PC-9 (cell line): ENCODE data around the gene RUFY4. TPM values are rescaled to one million over a fixed set of nuclear protein-coding genes. Genes with fewer than 3 reads are reported as not detected.
"Not testable (repeated sequence)": the region's sequence is repeated elsewhere in the genome, so short reads cannot be mapped to it uniquely, and the experiment has no call there.

Experiments
- BruUV-seq: library from RNA; stranded (reverse); fragments of 400-500 nt; replicated peaks from 2 replicates; lab custom pipeline; 2021; lab: Mats Ljungman, UMichigan
- CTCF ChIA-PET: fragments of 300-600 bp; sonication (Branson Sonifier 250); formaldehyde crosslinking; loops from one replicate; lab custom pipeline; 2022; ENCODE audit warnings: antibody characterized with exemption; lab: Charles Lee
- POLR2A ChIA-PET: fragments of 300-600 bp; sonication (Branson Sonifier 250); formaldehyde crosslinking; loops from one replicate; lab custom pipeline; 2022; ENCODE audit warnings: antibody characterized with exemption; ENCODE audit not compliant: unreplicated experiment; lab: Charles Lee
- DNase-seq, 2 experiments: peaks; one replicate each; pipeline versions ENCODE4 v3.0.0 to v3.0.0-alpha.2; 2015 to 2022; ENCODE audit warnings: mixed read lengths in 1 of 2
- H2AFZ ChIP-seq: fragments of 200-600 bp; sonication (generic); 2 replicates; pipeline ENCODE4 v1.8.1; 2017; ENCODE audit warnings: antibody characterized with exemption
- H3F3A ChIP-seq: fragments of 200-600 bp; sonication (generic); 2 replicates; pipeline ENCODE4 v1.8.1; 2017; ENCODE audit warnings: antibody characterized with exemption, mild to moderate bottlenecking, low read depth; ENCODE audit not compliant: insufficient read depth
- H3K27ac ChIP-seq: fragments of 200-600 bp; sonication (generic); 2 replicates; pipeline ENCODE4 v1.6.1; 2016; ENCODE audit warnings: mixed run types
- H3K27me3 ChIP-seq: fragments of 200-600 bp; sonication (generic); 2 replicates; pipeline ENCODE4 v1.6.1; 2016; ENCODE audit warnings: low read depth, mixed run types; ENCODE audit not compliant: insufficient read depth
- H3K36me3 ChIP-seq: fragments of 200-600 bp; sonication (generic); 2 replicates; pipeline ENCODE4 v1.6.1; 2016; ENCODE audit warnings: low read depth, mixed run types
- H3K4me1 ChIP-seq: fragments of 200-600 bp; sonication (generic); replicated peaks from 2 replicates; pipeline ENCODE4 v1.6.1; 2016; ENCODE audit warnings: mixed run types; ENCODE audit not compliant: insufficient read depth
- H3K4me2 ChIP-seq: fragments of 200-600 bp; sonication (generic); 2 replicates; pipeline ENCODE4 v1.6.1; 2017; ENCODE audit warnings: mixed run types
- H3K4me3 ChIP-seq: fragments of 200-600 bp; sonication (generic); 2 replicates; pipeline ENCODE4 v1.6.1; 2016; ENCODE audit warnings: mixed run types
- H3K79me2 ChIP-seq: fragments of 200-600 bp; sonication (generic); 2 replicates; pipeline ENCODE4 v1.6.1; 2017; ENCODE audit warnings: low read depth, mixed run types
- H3K9me2 ChIP-seq: fragments of 200-600 bp; sonication (generic); 2 replicates; pipeline ENCODE4 v1.8.1; 2017; ENCODE audit warnings: mild to moderate bottlenecking; ENCODE audit not compliant: insufficient read depth
- H3K9me3 ChIP-seq: fragments of 200-600 bp; sonication (generic); 2 replicates; pipeline ENCODE4 v1.8.1; 2016; ENCODE audit warnings: low read depth; ENCODE audit not compliant: insufficient read depth
- H4K20me1 ChIP-seq: fragments of 200-600 bp; sonication (generic); 2 replicates; pipeline ENCODE4 v1.8.1; 2017; ENCODE audit not compliant: insufficient read depth
- EZH2 ChIP-seq: fragments of 200-600 bp; sonication (generic); IDR thresholded peaks from 2 replicates; pipeline ENCODE4 v1.8.0; 2017; ENCODE audit warnings: antibody characterized with exemption, low read depth
- intact Hi-C: fragments of 100-400 bp; cut with micrococcal nuclease; formaldehyde crosslinking; loops from one replicate; pipeline ENCODE4 v1.10.0; 2022; ENCODE audit not compliant: unreplicated experiment
- total RNA-seq: library from RNA; stranded (reverse); gene quantifications from 2 replicates; pipeline ENCODE4 v1.2.3, GENCODE V29; 2021
- TF ChIP-seq, protein P1 (sequence below): fragments of 200-600 bp; sonication (generic); conservative IDR thresholded peaks from 2 replicates; pipeline ENCODE4 v1.6.1; 2017; ENCODE audit warnings: mixed run types, antibody characterized with exemption, mild to moderate bottlenecking, moderate library complexity

Gene RUFY4
- total RNA-seq, 1 experiment from 2014 or later, result not detected

DNA sequence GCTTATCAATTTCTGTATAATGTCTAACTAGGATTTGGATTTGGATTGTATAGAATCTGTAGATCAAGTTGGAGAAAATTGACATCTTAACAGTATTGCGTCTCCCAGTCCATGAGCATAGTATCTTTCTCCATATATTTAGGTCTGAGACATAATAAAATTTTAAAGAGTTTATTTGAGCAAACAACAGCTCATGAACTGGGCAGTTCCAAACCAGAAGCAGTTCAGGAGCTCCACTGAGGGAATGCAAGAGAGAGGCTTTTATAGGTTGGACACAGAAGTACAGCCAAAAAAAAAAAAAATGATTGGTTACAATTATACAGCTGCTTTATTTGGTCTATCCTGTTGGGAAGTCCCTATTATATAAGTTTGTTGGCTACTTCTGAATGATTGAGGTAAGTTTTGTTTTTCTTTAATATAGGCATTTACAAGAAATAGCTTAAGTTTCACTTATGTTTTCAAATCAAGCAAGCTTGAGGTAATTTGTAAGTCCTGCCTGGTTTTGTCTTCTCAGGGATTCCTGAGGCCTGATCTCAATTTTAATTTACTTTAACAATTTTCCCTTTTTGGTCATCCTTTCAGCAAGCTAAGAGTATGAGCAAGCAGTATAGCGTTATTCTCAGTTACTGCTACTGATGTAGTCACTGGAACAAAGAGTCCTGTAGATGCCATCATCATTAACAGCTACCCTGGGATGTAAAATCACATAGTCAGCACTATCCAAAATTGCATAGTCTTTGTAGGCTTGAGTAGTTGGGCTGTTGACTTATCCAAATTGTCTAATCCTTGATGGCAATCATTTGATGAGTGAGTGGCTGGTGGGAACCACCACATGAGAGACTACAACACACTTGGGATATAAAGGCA, 27.5 kb upstream of the RUFY4 start:
- Histone ChIP-seq H3K9me2 (no peaks in the 10 kb centered on the region), H3K27me3 (peaks cover 46% of the 10 kb centered on the region), H4K20me1 (no peaks in the 10 kb centered on the region), H3K9me3 (no peaks in the 10 kb centered on the region), H3K27ac (no peak overlapping the region), H3K36me3 (no peaks in the 10 kb centered on the region), H3K79me2 (no peaks in the 10 kb centered on the region), H3K4me1 (no peaks in the 10 kb centered on the region), H2AFZ (no peak overlapping the region), H3K4me2 (no peak overlapping the region), H3F3A (no peaks in the 10 kb centered on the region), H3K4me3 (no peak overlapping the region)
- no TSS peak for BruUV-seq
- ChIA-PET POLR2A (no interaction called here), CTCF (interaction anchor here (0.7 kb wide), 1 partner anchor 253 kb away, joined by 5 read pairs; no protein-coding TSS in a partner anchor)
- intact Hi-C loops, result no loop called here
- no peak for DNase-seq
- TF ChIP-seq, protein P1, sequence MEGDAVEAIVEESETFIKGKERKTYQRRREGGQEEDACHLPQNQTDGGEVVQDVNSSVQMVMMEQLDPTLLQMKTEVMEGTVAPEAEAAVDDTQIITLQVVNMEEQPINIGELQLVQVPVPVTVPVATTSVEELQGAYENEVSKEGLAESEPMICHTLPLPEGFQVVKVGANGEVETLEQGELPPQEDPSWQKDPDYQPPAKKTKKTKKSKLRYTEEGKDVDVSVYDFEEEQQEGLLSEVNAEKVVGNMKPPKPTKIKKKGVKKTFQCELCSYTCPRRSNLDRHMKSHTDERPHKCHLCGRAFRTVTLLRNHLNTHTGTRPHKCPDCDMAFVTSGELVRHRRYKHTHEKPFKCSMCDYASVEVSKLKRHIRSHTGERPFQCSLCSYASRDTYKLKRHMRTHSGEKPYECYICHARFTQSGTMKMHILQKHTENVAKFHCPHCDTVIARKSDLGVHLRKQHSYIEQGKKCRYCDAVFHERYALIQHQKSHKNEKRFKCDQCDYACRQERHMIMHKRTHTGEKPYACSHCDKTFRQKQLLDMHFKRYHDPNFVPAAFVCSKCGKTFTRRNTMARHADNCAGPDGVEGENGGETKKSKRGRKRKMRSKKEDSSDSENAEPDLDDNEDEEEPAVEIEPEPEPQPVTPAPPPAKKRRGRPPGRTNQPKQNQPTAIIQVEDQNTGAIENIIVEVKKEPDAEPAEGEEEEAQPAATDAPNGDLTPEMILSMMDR, result no peak
- no peak for TF ChIP-seq EZH2

- Histone ChIP-seq H3K27ac (no peak overlapping the region), H3K4me1 (no peaks in the 10 kb centered on the region), H3K9me3 (no peaks in the 10 kb centered on the region), H2AFZ (no peak overlapping the region), H4K20me1 (no peaks in the 10 kb centered on the region), H3K79me2 (no peaks in the 10 kb centered on the region), H3K27me3 (peaks cover 43% of the 10 kb centered on the region), H3K36me3 (no peaks in the 10 kb centered on the region), H3K4me2 (no peak overlapping the region), H3K9me2 (no peaks in the 10 kb centered on the region), H3K4me3 (no peak overlapping the region), H3F3A (no peaks in the 10 kb centered on the region)
- no TSS peak for BruUV-seq
- POLR2A ChIA-PET, result no interaction called here
- DNase-seq, result no peak
- CTCF ChIA-PET, result no interaction called here
- intact Hi-C loops, result no loop called here
- TF ChIP-seq, protein P1, result no peak
- no peak for TF ChIP-seq EZH2
Measured at GRCh38 chr2:218043100-218043499, 26.0 kb upstream of the RUFY4 start.

DNA sequence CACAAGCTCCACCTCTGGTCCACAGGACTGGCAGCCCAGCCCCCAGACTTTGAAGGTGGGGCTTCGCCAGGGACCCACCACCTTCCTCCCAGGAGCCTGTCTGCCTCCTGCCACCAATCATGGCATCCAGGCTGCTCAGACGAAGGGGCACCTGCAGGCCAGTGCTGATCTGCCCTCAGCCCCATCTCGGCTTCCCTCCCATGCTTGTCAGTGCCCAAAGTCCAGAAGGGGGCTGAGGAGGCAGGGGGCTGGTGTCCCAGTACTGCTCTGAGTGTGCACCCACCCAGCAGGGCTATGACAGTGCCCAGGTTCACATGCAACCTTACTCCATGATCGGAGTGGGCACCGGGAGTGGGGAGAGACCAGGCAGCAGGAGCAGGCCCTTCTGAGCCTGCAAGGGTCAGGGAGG, 25.3 kb upstream of the RUFY4 start:
- Histone ChIP-seq H3K36me3 (no peaks in the 10 kb centered on the region), H3K27me3 (peaks cover 38% of the 10 kb centered on the region), H3K9me3 (no peaks in the 10 kb centered on the region), H3K4me3 (no peak overlapping the region), H3F3A (no peaks in the 10 kb centered on the region), H2AFZ (no peak overlapping the region), H3K4me1 (no peaks in the 10 kb centered on the region), H4K20me1 (no peaks in the 10 kb centered on the region), H3K9me2 (no peaks in the 10 kb centered on the region), H3K79me2 (no peaks in the 10 kb centered on the region), H3K4me2 (no peak overlapping the region), H3K27ac (no peak overlapping the region)
- TF ChIP-seq, protein P1, result no peak
- no peak for TF ChIP-seq EZH2
- intact Hi-C loops, result no loop called here
- DNase-seq, result no peak
- no TSS peak for BruUV-seq
- CTCF ChIA-PET, result no interaction called here
- POLR2A ChIA-PET, result no interaction called here

DNA sequence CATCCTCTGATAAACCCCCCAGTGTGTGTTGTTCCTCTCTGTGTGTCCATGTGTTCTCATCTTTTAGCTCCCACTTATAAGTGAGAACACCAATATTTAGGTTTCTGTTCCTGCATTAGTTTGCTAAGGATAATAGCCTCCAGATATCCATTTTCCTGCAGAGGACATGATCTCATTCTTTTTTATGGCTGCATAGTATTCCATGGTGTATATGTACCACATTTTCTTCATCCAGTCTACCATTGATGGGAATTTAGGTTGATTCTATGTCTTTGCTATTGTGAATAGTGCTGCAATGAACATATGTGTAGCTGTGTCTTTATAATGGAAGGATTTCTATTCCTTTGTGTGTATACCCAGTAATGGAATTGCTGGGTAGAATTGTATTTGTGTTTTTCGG, 24.5 kb upstream of the RUFY4 start:
- H3K79me2 ChIP-seq, H3K4me3 ChIP-seq, H3K36me3 ChIP-seq, H3K4me1 ChIP-seq, H3K27ac ChIP-seq, POLR2A ChIA-PET, CTCF ChIA-PET, H3K9me2 ChIP-seq, DNase-seq, intact Hi-C loops, H3K9me3 ChIP-seq, H2AFZ ChIP-seq, H3F3A ChIP-seq, BruUV-seq, H3K4me2 ChIP-seq, H4K20me1 ChIP-seq: not testable (repeated sequence)
- H3K27me3 ChIP-seq, result peaks cover 29% of the 10 kb centered on the region
